RCC 7860 (cell line): Measurements from ENCODE around the gene CAPZB.
"Not testable (repeated sequence)": the region's sequence is repeated elsewhere in the genome, so short reads cannot be mapped to it uniquely, and the experiment has no call there.

ENCODE experiments used
- DNase-seq: peaks from one replicate; pipeline ENCODE4 v3.0.0-alpha.2; 2015; ENCODE audit warnings: low spot score
- FAIRE-seq: peaks from 2 replicates; lab custom pipeline; 2012; peaks lifted over from hg19 to GRCh38; lab: Jason Lieb, UNC

The CAPZB gene

DNA sequence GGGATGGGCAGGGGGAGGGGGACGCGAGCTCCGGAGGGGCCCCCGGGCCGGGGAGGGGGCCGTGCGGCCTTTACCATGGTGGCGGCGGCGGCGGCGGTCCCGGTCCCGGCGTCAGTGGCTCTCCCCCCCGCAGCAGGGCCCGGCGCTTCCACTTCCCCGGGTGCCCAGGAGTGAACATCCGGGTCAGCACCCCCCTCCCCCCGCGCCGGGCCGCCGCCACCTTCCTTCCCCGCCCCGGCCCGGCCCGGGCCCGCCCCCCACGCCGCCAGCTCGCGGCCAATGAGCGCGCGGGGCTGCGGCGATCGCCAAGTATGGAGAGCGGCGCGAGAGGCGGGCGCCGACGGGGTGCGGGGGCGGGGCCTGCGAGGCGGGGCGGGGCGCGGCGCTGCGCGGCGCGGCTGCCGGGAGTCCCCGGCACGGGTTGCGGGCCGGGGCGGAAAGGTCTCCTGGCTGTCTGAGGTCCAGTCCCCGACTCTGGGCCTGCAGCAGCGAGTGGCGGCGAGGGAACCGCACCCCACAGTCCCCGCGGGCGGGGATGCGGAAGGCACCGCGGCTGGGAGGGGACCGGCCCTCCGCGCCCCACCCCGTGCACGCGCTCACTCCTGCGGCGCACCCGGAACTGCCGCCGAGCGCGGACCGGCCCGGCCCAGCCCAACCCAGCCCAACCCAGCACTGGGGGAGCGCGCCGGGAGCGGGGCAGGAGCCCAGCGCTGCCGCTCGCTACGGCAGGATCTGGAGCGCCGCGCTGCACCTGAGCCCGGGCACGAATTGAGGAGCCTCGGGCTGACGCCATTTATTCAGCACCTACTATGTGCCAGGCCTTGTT is at the start of gene CAPZB:
Gene CAPZB (minus strand): TSS at position 178 of the 826 bp plus-strand sequence. CDS start 101 bp downstream, at position 77.
- DNase-seq = peak; percentile 73
- FAIRE-seq = no peak

DNA sequence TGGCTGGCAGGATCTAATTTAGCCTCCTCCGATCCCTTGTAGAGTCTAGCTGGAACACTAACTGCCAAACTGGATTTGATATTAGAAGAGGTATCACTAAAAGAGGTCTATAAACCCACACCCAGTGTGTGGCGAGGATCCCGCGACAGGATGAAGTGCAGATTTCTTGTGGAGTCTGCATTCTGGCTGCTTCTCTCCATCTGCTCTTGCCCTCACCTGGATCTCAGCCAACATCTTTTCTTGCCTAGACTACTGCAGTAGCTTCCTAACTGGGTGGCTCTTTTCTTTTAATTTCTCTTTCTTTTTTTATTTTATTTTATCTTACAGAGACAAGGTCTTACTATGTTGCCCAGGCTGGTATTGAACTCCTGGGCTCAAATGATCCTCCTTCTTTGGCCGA is 48.9 kb upstream of the CAPZB start:
- DNase-seq (no peak), FAIRE-seq (no peak)

DNA sequence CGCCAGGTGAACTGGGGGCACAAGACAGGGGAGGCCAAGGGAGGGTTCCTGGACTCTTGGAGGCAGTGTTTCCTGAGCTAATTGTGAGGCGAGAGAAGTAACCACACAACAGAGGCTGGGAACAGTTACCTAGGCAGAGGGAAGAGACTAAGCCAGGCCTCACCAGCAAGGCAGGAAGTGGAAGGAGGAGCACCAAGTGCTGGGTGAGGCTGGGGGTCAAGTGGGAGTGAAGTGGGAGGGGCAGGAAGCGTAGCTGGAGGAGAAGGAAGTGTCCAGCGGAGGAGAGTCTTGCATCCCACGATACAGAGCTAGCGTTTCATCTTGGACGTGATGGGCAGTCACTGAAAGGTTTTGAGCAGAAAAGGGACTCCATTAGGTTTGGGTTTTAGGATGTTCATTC is 48.3 kb upstream of the CAPZB start:
- FAIRE-seq (no peak), DNase-seq (no peak)

DNA sequence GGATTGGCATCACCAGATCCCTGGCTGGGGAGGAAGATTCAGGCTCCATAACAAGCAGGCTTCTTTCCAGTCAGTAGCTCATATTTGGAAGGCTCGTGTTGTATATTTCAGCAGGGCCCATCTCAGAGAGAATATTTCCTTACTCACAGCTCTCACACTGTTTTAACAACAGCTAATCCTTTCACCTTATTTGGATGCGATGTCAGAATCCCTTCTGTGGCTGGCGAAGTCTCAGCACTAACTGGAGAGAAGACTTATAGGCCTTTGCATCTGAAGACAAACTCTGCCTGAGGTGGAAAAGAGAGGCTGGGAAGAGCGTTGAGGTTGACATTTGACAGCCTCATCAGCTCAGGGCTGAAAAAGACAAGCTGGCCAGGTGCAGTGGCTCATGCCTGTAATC is 47.2 kb upstream of the CAPZB start:
- DNase-seq (no peak), FAIRE-seq (no peak)

DNA sequence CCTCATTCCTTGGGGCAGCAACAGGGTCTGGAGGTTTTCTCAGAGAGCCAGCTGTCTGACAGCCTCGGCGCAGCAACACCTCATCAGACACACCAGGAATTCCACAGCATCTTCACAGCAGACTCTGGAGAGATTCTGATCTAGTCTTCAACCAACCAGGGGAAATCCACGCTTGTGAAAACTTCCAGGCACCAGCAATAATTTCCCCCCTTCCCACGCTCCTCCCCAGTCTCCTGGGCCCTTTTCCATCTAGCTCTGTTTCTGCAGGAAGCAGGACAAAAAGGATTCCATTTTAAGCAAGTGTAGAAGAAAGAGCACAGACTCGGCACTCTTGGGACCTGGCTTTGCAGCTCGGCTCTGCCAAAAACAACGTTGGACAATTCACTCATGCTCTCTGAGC is 44.3 kb upstream of the CAPZB start:
- FAIRE-seq = no peak
- no peak for DNase-seq

DNA sequence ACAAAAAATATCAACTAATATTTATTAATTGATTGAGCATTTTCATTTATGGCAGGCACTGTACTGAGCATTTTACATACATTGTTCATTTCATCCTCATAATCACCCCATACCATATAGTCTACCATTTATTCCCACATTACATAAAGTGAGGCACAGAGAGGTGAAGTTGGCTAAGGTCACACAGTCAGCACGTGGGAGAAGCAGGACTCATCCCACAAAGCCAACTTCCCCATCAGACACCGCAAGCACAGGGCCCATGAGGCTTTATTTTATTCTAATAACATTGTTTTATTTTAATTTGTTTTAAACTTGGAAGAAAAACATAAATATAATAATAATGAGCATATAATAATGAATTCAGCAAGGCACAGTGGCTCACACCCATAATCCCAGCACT is 43.1 kb upstream of the CAPZB start:
- no peak for FAIRE-seq
- no peak for DNase-seq

DNA sequence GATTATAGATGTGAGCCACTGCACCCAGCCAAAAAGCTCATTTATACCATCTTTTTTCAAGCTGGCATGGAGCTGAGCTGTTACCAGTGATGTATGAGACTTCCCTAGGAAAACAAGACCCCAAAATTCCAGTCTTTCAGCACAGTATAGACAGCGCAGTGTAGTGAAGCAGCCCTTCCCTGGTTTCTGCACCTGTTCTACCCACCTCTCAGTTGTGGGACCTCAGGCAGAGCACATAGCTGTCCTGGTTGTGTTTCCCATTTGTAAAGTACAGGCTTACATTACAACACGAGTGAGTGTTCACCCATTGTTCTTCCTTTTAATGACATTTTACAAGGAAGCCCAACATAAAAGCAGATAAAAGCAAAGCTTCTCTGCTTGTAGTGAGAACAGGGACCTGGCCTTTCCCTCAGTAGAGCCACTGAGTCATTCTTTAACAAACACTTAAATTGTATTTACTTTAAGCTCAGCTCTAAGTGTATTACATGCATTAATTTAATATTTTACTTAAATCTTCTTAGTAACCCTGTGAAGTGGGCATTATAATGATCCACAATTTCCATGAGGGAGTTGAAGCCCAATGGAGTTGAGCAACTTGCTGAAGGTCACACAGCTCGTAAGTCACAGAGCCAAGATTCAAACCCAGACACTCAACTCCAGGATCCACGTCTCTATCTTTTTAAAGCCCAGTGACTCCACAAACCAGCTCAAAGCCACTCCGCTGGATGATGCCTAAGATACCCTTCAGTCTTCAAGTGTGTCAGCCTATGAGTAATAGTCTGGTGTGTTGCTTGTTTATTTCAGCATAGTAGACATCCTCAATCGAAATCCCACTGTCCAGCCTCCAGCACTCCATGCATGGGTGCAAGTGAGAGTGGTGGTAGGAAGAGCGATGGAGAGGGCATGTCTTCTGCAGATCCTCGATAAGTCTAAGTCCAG is 40.5 kb upstream of the CAPZB start:
- DNase-seq (no peak), FAIRE-seq (no peak)

DNA sequence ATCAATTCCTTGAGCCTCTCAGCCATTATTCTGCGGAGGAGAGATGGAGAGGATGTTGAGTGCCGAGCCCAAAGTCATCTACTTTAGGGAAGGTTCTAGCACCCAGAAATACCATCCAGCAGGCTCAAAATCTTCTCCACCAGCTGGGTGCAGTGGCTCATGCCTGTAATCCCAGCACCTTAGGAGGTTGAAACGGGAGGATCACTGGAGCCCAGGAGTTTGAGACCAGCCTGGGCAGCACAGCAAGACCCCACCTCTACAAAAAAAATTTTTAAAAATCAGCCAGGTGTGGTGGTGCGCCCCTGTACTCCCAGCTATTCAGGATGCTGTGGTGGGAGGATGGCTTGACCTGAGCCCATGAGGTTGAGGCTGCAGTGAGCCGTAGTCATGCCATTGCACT is 39.5 kb upstream of the CAPZB start:
- FAIRE-seq = no peak

DNA sequence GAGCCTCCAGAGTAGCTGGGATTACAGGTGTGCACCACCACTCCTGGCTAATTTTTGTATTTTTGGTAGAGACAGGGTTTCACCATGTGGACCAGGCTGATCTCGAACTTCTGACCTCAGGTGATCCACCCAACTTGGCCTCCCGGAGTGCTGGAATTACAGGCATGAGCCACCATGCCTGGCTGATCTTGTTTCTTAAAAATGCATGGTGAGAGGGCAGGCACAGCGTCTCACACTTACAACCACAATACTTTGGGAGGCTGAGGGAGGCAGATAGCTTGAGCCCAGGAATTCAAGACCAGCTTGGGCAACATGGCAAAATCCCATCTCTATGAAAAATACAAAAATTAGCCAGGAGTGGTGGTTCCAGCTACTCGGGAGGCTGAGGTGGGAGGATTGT is 37.2 kb upstream of the CAPZB start:
- FAIRE-seq, DNase-seq: not testable (repeated sequence)

More for the DNA sequence above, 39.5 kb upstream of the CAPZB start:
- DNase-seq = no peak

DNA sequence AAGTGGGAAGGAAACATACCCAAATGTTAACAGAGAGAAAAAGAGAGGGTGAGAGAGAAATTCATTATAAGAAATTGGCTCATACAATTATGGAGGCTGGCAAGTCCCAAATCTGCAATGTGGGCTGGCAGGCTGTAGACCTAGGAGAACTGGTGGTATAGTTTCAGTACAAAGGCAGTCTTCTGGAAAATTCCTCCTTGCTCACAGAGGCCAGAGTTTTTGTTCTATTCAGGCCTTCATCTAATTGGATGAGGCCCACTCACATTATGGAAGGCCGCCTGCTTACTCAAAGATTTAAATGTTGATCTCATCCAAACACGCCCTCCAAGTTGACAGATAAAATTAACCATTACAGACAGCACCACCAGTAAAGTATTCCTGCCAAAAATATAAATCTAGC is 36.1 kb upstream of the CAPZB start:
- FAIRE-seq (no peak), DNase-seq (no peak)

DNA sequence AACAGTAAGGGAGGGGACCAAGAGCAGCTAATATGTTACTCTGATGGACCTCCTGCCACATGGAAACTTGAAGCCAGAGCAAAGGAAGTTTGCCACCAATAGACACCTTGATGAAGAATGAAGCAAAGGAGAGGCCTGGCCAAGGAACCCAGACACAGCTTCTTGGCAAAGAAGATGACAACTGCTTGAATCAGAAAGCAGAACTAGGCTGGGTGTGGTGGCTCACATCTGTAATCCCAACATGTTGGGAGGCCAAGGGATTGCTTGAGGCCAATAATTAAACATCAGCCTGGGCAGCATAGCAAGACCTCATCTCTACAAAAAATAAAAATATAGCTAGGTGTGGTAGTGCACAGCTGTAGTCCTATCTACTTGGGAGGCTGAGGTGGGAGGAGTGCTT is 31.7 kb upstream of the CAPZB start:
- no peak for FAIRE-seq

DNA sequence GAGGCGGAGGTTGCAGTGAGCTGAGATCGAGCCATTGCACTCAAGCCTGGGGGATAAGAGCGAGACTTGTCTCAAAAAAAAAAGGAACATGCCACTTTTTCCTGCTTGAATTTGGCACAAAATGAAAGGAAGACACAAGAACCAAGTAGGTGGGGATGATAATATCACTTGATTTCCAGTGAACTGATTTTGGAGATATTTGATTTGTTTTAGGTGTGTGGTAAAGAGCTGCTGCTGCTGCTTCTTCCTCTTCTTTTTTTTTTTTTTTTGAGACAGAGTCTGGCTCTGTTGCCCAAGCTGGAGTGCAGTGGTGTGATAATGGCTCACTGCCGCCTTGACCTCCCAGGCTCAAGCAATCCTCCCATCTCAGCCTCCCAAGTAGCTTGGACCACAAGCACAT is 29.9 kb upstream of the CAPZB start:
- no peak for FAIRE-seq
- no peak for DNase-seq

More for the DNA sequence above, 31.7 kb upstream of the CAPZB start:
- DNase-seq = no peak

DNA sequence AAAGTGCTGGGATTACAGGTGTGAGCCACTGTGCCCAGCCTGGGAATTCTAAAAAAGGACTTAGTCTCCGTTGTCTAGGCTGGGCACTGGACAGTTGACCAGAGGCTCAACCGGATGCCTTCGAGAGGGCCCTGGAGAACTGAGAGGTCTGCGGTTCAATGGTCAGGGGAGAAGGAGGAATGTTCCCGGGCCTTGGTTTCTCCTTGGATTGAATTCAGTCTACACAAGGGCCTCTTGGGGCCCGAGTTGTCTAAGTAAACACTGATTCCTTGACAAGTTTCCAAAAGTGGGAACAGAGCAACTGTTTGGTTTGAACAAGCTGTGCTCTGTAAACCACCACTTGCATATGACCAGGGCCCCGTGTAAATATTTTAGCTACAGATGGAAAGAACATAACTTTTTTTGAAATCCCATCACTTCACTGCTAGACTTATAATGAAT is 29.1 kb upstream of the CAPZB start:
- FAIRE-seq (no peak), DNase-seq (no peak)

DNA sequence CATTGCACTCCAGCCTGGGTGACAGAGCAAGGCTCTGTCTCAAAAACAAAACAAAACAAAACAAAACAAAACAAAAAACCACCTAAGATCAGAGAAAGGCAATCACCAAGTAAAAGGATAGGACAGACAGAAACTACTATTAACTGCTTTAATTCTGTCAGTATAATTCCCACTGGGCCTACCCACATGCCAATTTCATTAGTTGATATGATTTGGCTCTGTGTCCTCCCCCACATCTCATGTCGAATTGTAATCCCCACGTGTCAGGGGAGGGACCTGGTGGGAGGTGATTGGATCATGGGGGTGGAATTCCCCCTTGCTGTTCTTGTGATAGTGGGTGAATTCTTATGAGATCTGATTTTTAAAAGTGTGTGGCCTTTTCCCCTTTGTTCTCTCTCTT is 27.2 kb upstream of the CAPZB start:
- no peak for FAIRE-seq
- DNase-seq = no peak

DNA sequence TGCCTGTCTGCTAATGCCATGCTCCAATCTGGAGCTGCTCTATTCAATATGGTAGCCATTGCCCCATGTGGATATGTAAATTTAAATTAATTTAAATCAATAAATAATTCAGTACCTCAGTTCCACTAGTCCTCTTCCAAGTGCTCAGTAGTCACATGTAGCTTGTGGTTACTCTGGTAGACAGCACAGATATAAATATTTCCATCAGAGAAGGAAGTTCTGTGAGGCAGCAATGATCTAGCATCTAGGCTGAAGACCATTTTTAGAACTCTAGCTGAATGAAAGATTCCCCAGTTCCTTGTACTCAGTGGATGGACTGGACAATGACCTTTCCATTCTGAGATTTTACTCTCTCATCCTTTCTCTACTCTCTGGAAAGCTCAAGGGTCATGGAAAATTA is 25.8 kb upstream of the CAPZB start:
- DNase-seq (no peak), FAIRE-seq (no peak)

DNA sequence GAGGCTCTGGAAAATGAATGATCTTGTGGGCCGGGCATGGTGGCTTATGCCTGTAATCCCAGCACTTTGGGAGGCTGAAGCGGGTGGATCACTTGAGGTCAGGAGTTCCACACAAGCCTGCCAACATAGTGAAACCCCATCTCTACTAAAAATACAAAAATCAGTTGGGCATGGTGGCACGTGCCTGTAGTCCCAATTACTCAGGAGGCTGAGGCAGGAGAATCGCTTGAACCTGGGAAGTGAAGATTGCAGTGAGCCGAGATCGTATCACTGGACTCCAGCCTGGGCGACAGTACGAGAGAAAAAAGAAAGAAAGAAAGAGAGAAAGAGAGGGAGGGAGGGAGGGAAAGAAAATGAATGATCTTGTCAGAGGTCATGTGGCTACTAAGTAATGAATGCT is 24.3 kb upstream of the CAPZB start:
- FAIRE-seq, DNase-seq: not testable (repeated sequence)

DNA sequence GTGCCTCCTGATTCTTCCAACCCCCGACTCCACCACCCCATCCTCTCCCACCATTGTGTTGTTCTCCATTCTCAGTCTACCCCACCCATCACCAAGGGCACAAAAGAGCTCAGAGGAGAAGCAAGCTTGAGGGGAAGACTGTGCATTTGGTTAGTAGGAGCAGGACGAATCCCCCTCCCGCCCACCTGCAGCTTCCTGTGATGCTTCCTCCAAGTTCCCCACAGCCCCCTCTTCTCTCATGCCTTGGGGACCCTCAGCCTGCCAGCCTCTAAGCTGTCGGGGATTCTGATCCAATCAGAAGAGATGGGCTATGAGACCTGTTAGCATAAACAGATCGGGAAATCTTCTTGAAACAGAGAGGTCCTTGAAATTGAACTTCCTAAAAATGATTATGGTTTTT is 22.2 kb upstream of the CAPZB start:
- DNase-seq = no peak
- FAIRE-seq = no peak

DNA sequence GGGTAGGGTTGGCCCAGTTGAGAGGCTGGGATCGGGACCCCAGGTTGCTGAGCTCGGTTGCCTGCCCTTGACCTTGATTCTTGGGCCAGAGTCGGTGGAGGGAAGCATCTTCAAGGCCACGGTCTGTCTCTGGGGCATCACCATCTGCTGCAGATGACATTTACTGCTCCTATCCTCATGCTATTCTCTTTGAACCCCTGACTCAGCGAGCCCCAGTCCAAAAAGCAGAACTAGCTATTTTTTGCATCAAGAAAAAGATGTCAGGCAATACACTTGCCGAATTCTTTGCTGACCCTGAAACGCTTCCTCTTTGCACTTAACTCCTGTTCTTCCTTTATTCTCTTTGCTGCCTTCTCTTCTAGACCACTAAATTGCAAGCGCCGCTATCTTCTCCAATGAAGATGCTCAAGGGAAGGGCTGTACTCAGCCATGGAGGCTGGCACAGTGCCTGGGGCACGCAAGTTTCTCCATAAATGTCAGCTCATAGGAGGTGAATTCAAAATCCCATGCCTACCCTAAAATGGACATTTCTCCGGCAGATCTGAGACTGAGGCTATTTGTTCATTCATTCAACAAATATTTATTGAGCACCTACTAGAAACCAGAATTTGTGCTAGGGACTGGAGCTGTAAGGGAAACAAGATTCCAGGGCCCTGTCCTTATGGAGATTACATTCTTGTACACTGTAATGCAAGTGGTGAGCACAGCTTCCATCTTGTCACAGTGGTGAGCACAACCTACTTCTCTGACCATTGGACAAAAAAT is 20.5 kb upstream of the CAPZB start:
- DNase-seq (no peak), FAIRE-seq (no peak)

DNA sequence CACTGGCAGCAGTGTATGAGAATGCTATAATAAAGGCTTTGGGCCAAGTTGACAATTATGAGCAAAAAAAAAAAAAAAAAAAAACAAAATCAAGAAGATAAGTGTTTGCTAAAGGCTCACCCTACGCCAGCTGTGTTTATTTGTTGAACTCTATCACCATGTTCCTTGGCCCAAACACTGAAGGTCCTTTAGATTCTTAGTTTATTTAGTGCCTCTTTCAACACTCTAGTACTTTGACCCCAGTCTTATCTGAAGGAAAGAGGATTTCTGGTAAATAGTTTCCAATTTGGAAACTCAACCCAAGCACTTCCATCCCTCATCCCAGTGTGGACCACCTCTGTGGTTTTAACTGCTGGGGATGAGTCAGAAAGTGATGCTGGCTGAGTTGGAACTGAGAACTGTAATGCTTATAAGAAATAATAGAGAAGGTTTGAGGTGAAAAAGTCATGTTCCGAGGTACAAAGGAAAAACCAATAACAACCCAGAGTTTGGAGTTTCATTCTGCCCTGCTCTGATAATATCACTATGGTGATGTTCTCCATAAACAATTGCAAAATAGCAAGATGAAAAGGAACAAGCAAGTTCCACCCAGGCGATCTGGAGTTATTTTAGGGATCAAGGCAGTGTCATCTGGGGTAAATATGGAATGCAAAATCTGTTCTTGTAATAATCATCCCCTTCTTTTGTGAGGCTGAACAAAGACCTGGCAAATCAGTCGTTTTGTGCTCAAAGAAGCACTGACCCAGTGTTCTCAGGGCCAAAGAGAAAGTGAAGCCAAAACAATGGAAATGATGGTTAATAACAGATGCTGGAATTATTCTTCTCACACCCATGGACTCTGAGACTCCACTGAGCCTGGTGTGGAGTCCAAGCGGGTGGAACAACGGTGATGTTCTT is 19.7 kb upstream of the CAPZB start:
- FAIRE-seq (peak; percentile 81), DNase-seq (peak; percentile 69)

DNA sequence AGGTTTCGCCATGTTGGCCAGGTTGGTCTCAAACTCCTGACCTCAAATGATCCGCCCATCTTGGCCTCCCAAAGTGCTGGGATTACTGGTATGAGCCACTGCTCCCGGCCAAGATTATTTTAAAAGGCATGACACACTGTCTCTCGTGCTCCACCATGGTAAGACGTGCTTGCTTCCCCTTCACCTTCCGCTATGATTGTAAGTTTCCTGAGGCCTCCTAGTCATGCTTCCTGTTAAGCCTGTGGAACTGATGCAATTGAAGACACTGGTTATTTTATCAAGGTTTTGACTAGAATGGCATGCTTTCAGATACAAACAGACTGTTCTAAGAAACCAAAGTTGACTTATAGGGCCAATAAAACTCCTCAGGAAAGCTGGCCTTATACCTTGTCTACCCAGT is 16.9 kb upstream of the CAPZB start:
- not testable (repeated sequence) for FAIRE-seq, DNase-seq
